HepG2 (cell line): Measurements from ENCODE around the gene PKP1. TPM values are rescaled to one million over a fixed set of nuclear protein-coding genes. Genes with fewer than 3 reads are reported as not detected.

ENCODE experiments used
- ATAC-seq: fragments of 200-7000 bp; cut with Tn5 transposase; 3 replicates; pipeline ENCODE4 v1.9.1; 2020; ENCODE audit warnings: mild to moderate bottlenecking, moderate library complexity
- BruUV-seq: library from RNA; stranded (reverse); fragments of 400-500 nt; replicated peaks from 2 replicates; lab custom pipeline; 2021; lab: Mats Ljungman, UMichigan
- CTCF ChIA-PET: fragments of 300-600 bp; formaldehyde crosslinking; extraction: SDS; loops from one replicate; lab custom pipeline; 2021; ENCODE audit warnings: low total read pairs, inconsistent platforms, low intra/inter-chr PET ratio; lab: Yijun Ruan, JAX
- POLR2A ChIA-PET: fragments of 350-600 bp; sonication (Branson Sonifier 250); formaldehyde crosslinking; loops from one replicate; lab custom pipeline; 2020; ENCODE audit warnings: antibody characterized with exemption, inconsistent platforms; lab: Yijun Ruan, JAX
- DNase-seq: peaks from one replicate; pipeline ENCODE4 v3.0.0-alpha.2; 2015; ENCODE audit warnings: low spot score
- FAIRE-seq: peaks from 3 replicates; lab custom pipeline; 2011; peaks lifted over from hg19 to GRCh38; lab: Jason Lieb, UNC
- H2AFZ ChIP-seq: one replicate; pipeline ENCODE4 v1.6.1; 2011; ENCODE audit warnings: low read length, inconsistent platforms
- H3K27ac ChIP-seq: fragments of 300-600 bp; 3 replicates; pipeline ENCODE4 v1.8.0; 2011; ENCODE audit warnings: mixed run types, mild to moderate bottlenecking, mixed read lengths, low read length, inconsistent platforms; ENCODE audit not compliant: insufficient read depth; ENCODE audit errors: extremely low read length
- H3K27me3 ChIP-seq, 2 experiments: fragments of 200-600 bp in 1 of 2; 2 replicates in 1 of 2; 3 replicates in 1 of 2; pipeline versions ENCODE4 v1.6.0 to v1.8.0; 2011; ENCODE audit warnings: low read length in 2 of 2, mild to moderate bottlenecking in 2 of 2, moderate library complexity in 2 of 2, inconsistent platforms in 1 of 2; ENCODE audit not compliant: insufficient read depth in 2 of 2, control insufficient read depth in 1 of 2
- H3K36me3 ChIP-seq, 2 experiments: fragments of 200-600 bp in 1 of 2; replicated peaks in 1 of 2; 2 replicates in 1 of 2; 3 replicates in 1 of 2; pipeline versions ENCODE4 v1.5.1 to v1.8.0; 2011; ENCODE audit warnings: low read length in 2 of 2, inconsistent platforms in 1 of 2; ENCODE audit not compliant: insufficient read depth in 2 of 2, control insufficient read depth in 1 of 2
- H3K4me1 ChIP-seq: 2 replicates; pipeline ENCODE4 v1.5.1; 2012; ENCODE audit warnings: low read length, inconsistent platforms; ENCODE audit not compliant: insufficient read depth
- H3K4me2 ChIP-seq: 2 replicates; pipeline ENCODE4 v1.6.0; 2011; ENCODE audit warnings: low read depth, low read length, inconsistent platforms
- H3K4me3 ChIP-seq, 3 experiments: fragments of 200-600 bp in 1 of 3; sonication (generic), shearing (Covaris generic) in 1 of 3; replicated peaks in 1 of 3; 2 replicates each; pipeline ENCODE4 v1.5.1; 2011 to 2016; ENCODE audit warnings: low read length in 3 of 3, inconsistent platforms in 2 of 3, low read depth in 2 of 3, mild to moderate bottlenecking in 2 of 3, control low read depth in 1 of 3, mixed read lengths in 1 of 3; ENCODE audit not compliant: insufficient read depth in 1 of 3
- H3K79me2 ChIP-seq: one replicate; pipeline ENCODE4 v1.6.1; 2011; ENCODE audit warnings: low read length, inconsistent platforms; ENCODE audit not compliant: insufficient read depth
- H3K9ac ChIP-seq: 2 replicates; pipeline ENCODE4 v1.6.0; 2011; ENCODE audit warnings: mild to moderate bottlenecking, low read depth, low read length, inconsistent platforms; ENCODE audit not compliant: insufficient read depth
- H3K9me3 ChIP-seq: 2 replicates; pipeline ENCODE4 v1.5.1; 2012; ENCODE audit warnings: mild to moderate bottlenecking, low read length
- H4K20me1 ChIP-seq: 2 replicates; pipeline ENCODE4 v1.6.0; 2011; ENCODE audit warnings: inconsistent platforms, mild to moderate bottlenecking, low read length, moderate library complexity; ENCODE audit not compliant: insufficient read depth
- CEBPG ChIP-seq: IDR thresholded peaks from 2 replicates; pipeline ENCODE4 v1.6.1; 2016
- HNRNPH1 ChIP-seq: fragments of 200-400 bp; formaldehyde crosslinking; optimal IDR thresholded peaks from 2 replicates; pipeline ENCODE3; 2017; ENCODE audit warnings: mild to moderate bottlenecking, low read depth, low read length
- HOXA3 ChIP-seq: sonication (generic); formaldehyde crosslinking; IDR thresholded peaks from 2 replicates; pipeline ENCODE4 v1.5.0; 2020; ENCODE audit warnings: missing genetic modification reagents
- IRF2 ChIP-seq: IDR thresholded peaks from 2 replicates; pipeline ENCODE4 v1.6.1; 2018; ENCODE audit warnings: missing genetic modification reagents, missing compliant biosample characterization
- MAFF ChIP-seq: IDR thresholded peaks from 2 replicates; pipeline ENCODE4 v1.6.1; 2011; ENCODE audit warnings: low read depth, low read length, improper control_type of control experiment
- MAFK ChIP-seq, 2 experiments: IDR thresholded peaks in 1 of 2; conservative IDR thresholded peaks in 1 of 2; 2 replicates each; pipeline ENCODE4 v1.6.1; 2011; ENCODE audit warnings: improper control_type of control experiment in 2 of 2, low read length in 2 of 2
- MIER2 ChIP-seq: IDR thresholded peaks from 2 replicates; pipeline ENCODE4 v1.6.1; 2016; ENCODE audit warnings: missing biosample characterization, missing genetic modification reagents
- MYC ChIP-seq: sonication (generic); formaldehyde crosslinking; IDR thresholded peaks from 2 replicates; pipeline ENCODE4 v1.9.0; 2021; ENCODE audit warnings: missing genetic modification reagents, borderline replicate concordance
- RFX5 ChIP-seq: IDR thresholded peaks from 2 replicates; pipeline ENCODE4 v1.6.1; 2011; ENCODE audit warnings: low read depth, low read length, improper control_type of control experiment
- SRSF1 ChIP-seq: fragments of 200-400 bp; formaldehyde crosslinking; optimal IDR thresholded peaks from 2 replicates; pipeline ENCODE3; 2017; ENCODE audit warnings: mild to moderate bottlenecking, low read depth, low read length, moderate library complexity
- STAG1 ChIP-seq: sonication (generic); formaldehyde crosslinking; IDR thresholded peaks from 2 replicates; pipeline ENCODE4 v1.4.0; 2020; ENCODE audit warnings: missing genetic modification reagents
- SYNCRIP ChIP-seq: fragments of 200-400 bp; formaldehyde crosslinking; IDR thresholded peaks from 2 replicates; pipeline ENCODE4 v1.6.1; 2018; ENCODE audit warnings: mild to moderate bottlenecking, low read depth, low read length; ENCODE audit not compliant: insufficient read depth
- YEATS4 ChIP-seq: sonication (generic); formaldehyde crosslinking; IDR thresholded peaks from 2 replicates; pipeline ENCODE4 v1.4.0; 2020; ENCODE audit warnings: missing genetic modification reagents, borderline replicate concordance
- ZNF160 ChIP-seq: sonication (generic); formaldehyde crosslinking; IDR thresholded peaks from 2 replicates; pipeline ENCODE4 v1.8.0; 2022; ENCODE audit warnings: mild to moderate bottlenecking, inconsistent platforms, missing genetic modification reagents
- ZNF33B ChIP-seq: sonication (generic); formaldehyde crosslinking; IDR thresholded peaks from 2 replicates; pipeline ENCODE4 v1.5.1; 2020; ENCODE audit warnings: mild to moderate bottlenecking, missing genetic modification reagents
- ZNF350 ChIP-seq: sonication (generic); formaldehyde crosslinking; IDR thresholded peaks from 2 replicates; pipeline ENCODE4 v1.4.0; 2020; ENCODE audit warnings: mild to moderate bottlenecking, low read depth, missing genetic modification reagents, borderline replicate concordance
- ZNF792 ChIP-seq: IDR thresholded peaks from 2 replicates; pipeline ENCODE4 v1.6.1; 2016
- ZSCAN25 ChIP-seq: sonication (generic); formaldehyde crosslinking; IDR thresholded peaks from 2 replicates; pipeline ENCODE4 v1.8.0; 2022; ENCODE audit warnings: mild to moderate bottlenecking, missing genetic modification reagents
- ZSCAN31 ChIP-seq: sonication (generic); formaldehyde crosslinking; IDR thresholded peaks from 2 replicates; pipeline ENCODE4 v1.5.0; 2020; ENCODE audit warnings: low read depth, mild to moderate bottlenecking, missing genetic modification reagents
- WGBS: methylation state at CpG from one replicate; pipeline ENCODE4 v1.1.6; 2017; ENCODE audit warnings: low lambda C conversion rate; 5-methylcytosine and 5-hydroxymethylcytosine counted together
- in situ Hi-C: cut with HindIII; loops from 2 replicates; pipeline ENCODE4 v1.10.0; 2017; ENCODE audit warnings: low pct_unique_long_range_greater_than_20kb; ENCODE audit not compliant: extremely low pct_ligation_motif_present
- intact Hi-C: fragments of 100-400 bp; cut with micrococcal nuclease; formaldehyde crosslinking; loops from one replicate; pipeline ENCODE4 v1.10.0; 2022; ENCODE audit not compliant: unreplicated experiment
- polyA plus RNA-seq, 8 experiments: library from polyadenylated mRNA; depleted of rRNA in 3 of 8; stranded (reverse) in 7 of 8; unstranded in 1 of 8; fragments of >200 nt; fragmentation: Illumina TruSeq in 4 of 8; extraction: Trizol in 4 of 8; gene quantifications; 2 replicates each; pipeline versions ENCODE4 v1.2.1 to v1.2.3, GENCODE V29; 2011 to 2016; ENCODE audit warnings: low read depth in 4 of 8, missing spikeins in 1 of 8, mixed read lengths in 1 of 8; ENCODE audit not compliant: insufficient read depth in 1 of 8
- total RNA-seq, 5 experiments: library from RNA; depleted of rRNA; stranded (reverse); fragments of >200 nt; fragmentation: Illumina TruSeq; extraction: Trizol; gene quantifications; 2 replicates each; pipeline ENCODE4 v1.2.3, GENCODE V29; 2016; ENCODE audit warnings: low read depth in 1 of 5
- TF ChIP-seq, protein P1 (sequence below): IDR thresholded peaks from 2 replicates; pipeline ENCODE4 v1.6.1; 2016; ENCODE audit warnings: low read depth, borderline replicate concordance

The PKP1 gene
- total and polyA plus RNA-seq, 2 of the 13 experiments (the other 11 are each of a cell fraction or from before 2014, with no cell fraction given): not detected

DNA sequence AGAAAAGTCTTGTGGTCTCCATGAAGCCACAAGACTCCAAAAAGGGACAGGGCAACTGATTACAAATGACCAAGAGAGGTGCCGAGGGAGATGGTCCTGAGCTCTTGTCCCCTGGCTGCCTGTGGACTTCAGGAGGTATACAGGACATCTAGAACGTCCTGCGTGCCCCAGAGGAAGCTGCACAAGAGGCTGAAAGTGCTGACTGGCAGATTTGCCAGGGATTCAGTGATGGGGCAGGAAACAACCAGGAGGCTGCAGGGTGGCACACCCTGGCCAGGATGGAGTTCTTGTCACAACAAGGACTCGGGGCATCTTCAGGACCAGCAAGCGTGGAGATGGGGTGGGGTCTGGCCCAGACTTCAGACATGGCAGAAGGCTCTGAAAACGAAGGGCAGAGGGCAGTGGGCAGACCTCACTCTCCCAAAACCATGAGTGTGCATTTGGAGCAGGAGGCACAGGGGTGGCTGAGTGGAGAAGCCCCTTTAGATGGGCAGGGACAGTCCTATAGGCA is 13.4 kb upstream of the PKP1 start:
- Histone ChIP-seq H3K9ac (no peak overlapping the region), H2AFZ (no peak overlapping the region), H4K20me1 (no peaks in the 10 kb centered on the region), H3K27me3 (peaks cover 4 to 41% of the 10 kb centered on the region in 2 experiments; a peak in 4 of 5 replicates), H3K4me1 (no peaks in the 10 kb centered on the region), H3K4me2 (no peak overlapping the region), H3K9me3 (no peaks in the 10 kb centered on the region), H3K36me3 (no peaks in the 10 kb centered on the region), H3K79me2 (no peaks in the 10 kb centered on the region), H3K27ac (no peak overlapping the region), H3K4me3 (no peak overlapping the region)
- in situ Hi-C loops: no loop called here
- DNase-seq (no peak), FAIRE-seq (no peak), ATAC-seq (no peak)
- CTCF ChIA-PET: no interaction called here
- 5% methylated on average over 6 of the region's 6 CpGs for WGBS
- TF ChIP-seq CEBPG (CRISPR knock-in tag): no peak
- TF ChIP-seq MAFF: peak; percentile 91
- no peak for TF ChIP-seq STAG1
- TF ChIP-seq SRSF1: no peak
- peak; percentile 93 to 94 for TF ChIP-seq MAFK (conservative IDR thresholded peaks at IDR 0.05 in 1 of 2, IDR thresholded peaks at IDR 0.05 in 1 of 2; ENCODE audit: low read length in 2 of 2)
- TF ChIP-seq ZSCAN31: no peak
- intact Hi-C loops: no loop called here
- POLR2A ChIA-PET: no interaction called here
- BruUV-seq: no TSS peak

DNA sequence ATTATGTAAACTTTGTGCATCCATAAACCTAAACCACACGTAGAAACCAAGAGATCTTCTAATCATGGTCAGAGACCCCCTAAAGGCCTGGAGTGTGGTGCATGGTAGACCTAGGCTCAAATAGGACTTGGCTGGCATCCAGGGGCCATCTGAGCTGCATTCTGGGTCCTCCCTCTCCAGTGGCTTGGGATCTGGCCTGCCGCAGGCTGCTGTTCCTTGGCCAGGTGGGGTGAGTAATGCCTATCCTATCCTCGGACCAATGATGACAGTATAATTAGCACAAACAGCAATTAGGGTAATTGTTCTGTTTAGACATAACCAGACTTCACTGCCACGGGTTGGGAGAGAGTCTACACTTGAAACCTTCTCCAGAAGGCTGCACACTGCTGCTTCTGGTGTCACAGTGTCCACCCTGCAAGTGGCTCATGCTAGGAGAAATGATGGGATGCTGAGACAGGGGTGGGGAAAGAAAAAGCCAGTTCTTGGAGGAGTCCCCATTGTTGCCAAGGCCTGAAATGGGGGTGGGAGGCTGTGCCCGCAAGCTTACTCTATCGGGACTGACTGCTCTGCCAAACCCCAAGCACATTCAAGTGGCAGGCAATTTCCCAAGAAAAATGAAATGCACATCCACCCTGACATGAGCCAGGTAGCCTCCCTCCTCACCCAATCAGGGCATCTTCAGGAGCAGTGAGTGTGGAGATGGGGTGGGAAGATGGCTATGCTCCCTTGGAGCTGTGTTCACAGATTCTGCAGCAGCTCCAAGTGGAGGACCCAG is 12.5 kb upstream of the PKP1 start:
- no peak overlapping the region for H3K27ac ChIP-seq
- H3K4me2 ChIP-seq: no peak overlapping the region
- in situ Hi-C loops (no loop called here), intact Hi-C loops (no loop called here)
- H3K4me3 ChIP-seq: no peak overlapping the region
- DNase-seq (no peak), FAIRE-seq (no peak), ATAC-seq (no peak)
- ChIA-PET CTCF (no interaction called here), POLR2A (no interaction called here)
- H3K79me2 ChIP-seq: no peaks in the 10 kb centered on the region
- no peaks in the 10 kb centered on the region for H3K4me1 ChIP-seq
- H2AFZ ChIP-seq: no peak overlapping the region
- H3K36me3 ChIP-seq: no peaks in the 10 kb centered on the region
- H4K20me1 ChIP-seq: no peaks in the 10 kb centered on the region
- no TSS peak for BruUV-seq
- no peaks in the 10 kb centered on the region for H3K9me3 ChIP-seq
- WGBS: 18% methylated on average over 5 of the region's 6 CpGs
- H3K27me3 ChIP-seq: peaks cover 3 to 47% of the 10 kb centered on the region in 2 experiments; a peak in 4 of 5 replicates
- no peak overlapping the region for H3K9ac ChIP-seq
- TF ChIP-seq ZNF792 (CRISPR knock-in tag) (no peak), MIER2 (CRISPR knock-in tag) (no peak), HOXA3 (CRISPR knock-in tag) (no peak), ZSCAN25 (CRISPR knock-in tag) (no peak), IRF2 (no peak), ZNF33B (CRISPR knock-in tag) (no peak), ZNF160 (CRISPR knock-in tag) (no peak), ZNF350 (CRISPR knock-in tag) (no peak), SYNCRIP (no peak), HNRNPH1 (no peak), YEATS4 (CRISPR knock-in tag) (no peak), MYC (CRISPR knock-in tag) (no peak), RFX5 (no peak)
- TF ChIP-seq, protein P1, sequence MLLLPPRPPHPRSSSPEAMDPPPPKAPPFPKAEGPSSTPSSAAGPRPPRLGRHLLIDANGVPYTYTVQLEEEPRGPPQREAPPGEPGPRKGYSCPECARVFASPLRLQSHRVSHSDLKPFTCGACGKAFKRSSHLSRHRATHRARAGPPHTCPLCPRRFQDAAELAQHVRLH (CRISPR knock-in tag): no peak
